IPS-20b (cell line): ENCODE data around the gene VGF.

ENCODE experiments used
- H3K27ac ChIP-seq: one replicate; pipeline ENCODE4 v1.5.1; 2013; ENCODE audit warnings: low read length
- H3K27me3 ChIP-seq: 2 replicates; pipeline ENCODE4 v1.6.1; 2013; ENCODE audit warnings: mild to moderate bottlenecking, low read length, inconsistent platforms; ENCODE audit not compliant: insufficient read depth
- H3K36me3 ChIP-seq: 2 replicates; pipeline ENCODE4 v1.6.1; 2013; ENCODE audit warnings: low read depth, mild to moderate bottlenecking, inconsistent platforms, low read length, moderate library complexity; ENCODE audit not compliant: insufficient read depth
- H3K4me1 ChIP-seq: 2 replicates; pipeline ENCODE4 v1.6.1; 2013; ENCODE audit warnings: mild to moderate bottlenecking, control low read depth, inconsistent platforms, low read length, moderate library complexity; ENCODE audit not compliant: insufficient read depth
- H3K4me3 ChIP-seq: 2 replicates; pipeline ENCODE4 v1.5.1; 2013; ENCODE audit warnings: mild to moderate bottlenecking, low read length, inconsistent platforms
- H3K9ac ChIP-seq: 2 replicates; pipeline ENCODE4 v1.6.1; 2013; ENCODE audit warnings: low read depth, mild to moderate bottlenecking, inconsistent platforms, low read length, moderate library complexity
- H3K9me3 ChIP-seq: 2 replicates; pipeline ENCODE4 v1.6.1; 2013; ENCODE audit warnings: mild to moderate bottlenecking, low read depth, low read length, inconsistent platforms; ENCODE audit not compliant: insufficient read depth

Gene VGF

GRCh38 chr7:101180130-101180755, 14.9 kb upstream of the VGF start, which contains the start of gene NAT16:
TSS of gene NAT16 (minus strand) at chr7:101180293. CDS start at chr7:101174807, 5,486 bp downstream.
- Histone ChIP-seq H3K27ac (no peak within 1 kb of the TSS), H3K9me3 (no peaks in the 10 kb centered on the region), H3K4me3 (peak within 1 kb of the TSS; percentile 68), H3K36me3 (no peaks in the 10 kb centered on the region), H3K27me3 (peaks cover 62% of the 10 kb centered on the region), H3K9ac (no peak within 1 kb of the TSS), H3K4me1 (peaks cover 5% of the 10 kb centered on the region; the same call in 1 of the 2 replicates)

GRCh38 chr7:101179713-101180112, 14.3 kb upstream of the VGF start:
- H3K9ac ChIP-seq: no peak overlapping the region
- H3K4me3 ChIP-seq: peak overlapping the region; percentile 68
- no peaks in the 10 kb centered on the region for H3K9me3 ChIP-seq
- H3K27me3 ChIP-seq: peaks cover 67% of the 10 kb centered on the region
- no peak overlapping the region for H3K27ac ChIP-seq
- no peaks in the 10 kb centered on the region for H3K36me3 ChIP-seq
- H3K4me1 ChIP-seq: peaks cover 5% of the 10 kb centered on the region; the same call in 1 of the 2 replicates

GRCh38 chr7:101179117-101179516, 13.7 kb upstream of the VGF start:
- no peaks in the 10 kb centered on the region for H3K36me3 ChIP-seq
- peaks cover 73% of the 10 kb centered on the region for H3K27me3 ChIP-seq
- H3K9ac ChIP-seq: no peak overlapping the region
- no peak overlapping the region for H3K27ac ChIP-seq
- peak overlapping the region; percentile 68 for H3K4me3 ChIP-seq
- H3K4me1 ChIP-seq: peaks cover 5% of the 10 kb centered on the region; the same call in 1 of the 2 replicates
- H3K9me3 ChIP-seq: no peaks in the 10 kb centered on the region

GRCh38 chr7:101177644-101178043, 12.3 kb upstream of the VGF start:
- Histone ChIP-seq H3K27me3 (peaks cover 88% of the 10 kb centered on the region), H3K36me3 (no peaks in the 10 kb centered on the region), H3K27ac (no peak overlapping the region), H3K9ac (no peak overlapping the region), H3K4me3 (no peak overlapping the region), H3K9me3 (no peaks in the 10 kb centered on the region), H3K4me1 (peaks cover 5% of the 10 kb centered on the region; the same call in 1 of the 2 replicates)

GRCh38 chr7:101175664-101176063, 10.3 kb upstream of the VGF start:
- Histone ChIP-seq H3K27ac (no peak overlapping the region), H3K9me3 (no peaks in the 10 kb centered on the region), H3K36me3 (no peaks in the 10 kb centered on the region), H3K27me3 (peaks cover 100% of the 10 kb centered on the region), H3K4me1 (peaks cover 3% of the 10 kb centered on the region; the same call in 1 of the 2 replicates), H3K9ac (no peak overlapping the region), H3K4me3 (no peak overlapping the region)

GRCh38 chr7:101174322-101174854, 9.0 kb upstream of the VGF start:
- Histone ChIP-seq H3K4me3 (peak overlapping the region; percentile 55), H3K9ac (no peak overlapping the region), H3K27ac (no peak overlapping the region), H3K36me3 (no peaks in the 10 kb centered on the region), H3K9me3 (no peaks in the 10 kb centered on the region), H3K27me3 (peaks cover 100% of the 10 kb centered on the region), H3K4me1 (peaks cover 10% of the 10 kb centered on the region; the same call in 1 of the 2 replicates)

- peak overlapping the region; percentile 55; the same call in 1 of the 2 replicates for H3K4me3 ChIP-seq
- peaks cover 16% of the 10 kb centered on the region; the same call in 1 of the 2 replicates for H3K4me1 ChIP-seq
- H3K9ac ChIP-seq: no peak overlapping the region
- H3K36me3 ChIP-seq: no peaks in the 10 kb centered on the region
- no peak overlapping the region for H3K27ac ChIP-seq
- peaks cover 100% of the 10 kb centered on the region for H3K27me3 ChIP-seq
- no peaks in the 10 kb centered on the region for H3K9me3 ChIP-seq
Observed at GRCh38 chr7:101173752-101174244, 8.4 kb upstream of the VGF start.

GRCh38 chr7:101172854-101173751, 7.7 kb upstream of the VGF start:
- Histone ChIP-seq H3K27ac (no peak overlapping the region), H3K9ac (no peak overlapping the region), H3K4me3 (peak overlapping the region; percentile 55; the same call in 1 of the 2 replicates), H3K36me3 (no peaks in the 10 kb centered on the region), H3K27me3 (peaks cover 100% of the 10 kb centered on the region), H3K9me3 (no peaks in the 10 kb centered on the region), H3K4me1 (peaks cover 23% of the 10 kb centered on the region)

GRCh38 chr7:101172005-101172853, 6.9 kb upstream of the VGF start:
- H3K27ac ChIP-seq: no peak overlapping the region
- peak overlapping the region; percentile 55; the same call in 1 of the 2 replicates for H3K4me3 ChIP-seq
- peaks cover 100% of the 10 kb centered on the region for H3K27me3 ChIP-seq
- H3K9me3 ChIP-seq: no peaks in the 10 kb centered on the region
- H3K9ac ChIP-seq: no peak overlapping the region
- peaks cover 29% of the 10 kb centered on the region for H3K4me1 ChIP-seq
- H3K36me3 ChIP-seq: no peaks in the 10 kb centered on the region

- Histone ChIP-seq H3K36me3 (no peaks in the 10 kb centered on the region), H3K27me3 (peaks cover 100% of the 10 kb centered on the region), H3K4me3 (peak overlapping the region; percentile 55; the same call in 1 of the 2 replicates), H3K4me1 (peaks cover 29% of the 10 kb centered on the region), H3K9me3 (no peaks in the 10 kb centered on the region), H3K9ac (no peak overlapping the region), H3K27ac (no peak overlapping the region)
Observed at GRCh38 chr7:101171442-101171837, 6.1 kb upstream of the VGF start.
